ENCODE measurements around the gene ASCC1. TPM values are rescaled to one million over a fixed set of nuclear protein-coding genes. Genes with fewer than 3 reads are reported as not detected.
A peak's percentile ranks its signal among the peaks of the same experiment; 100 is the strongest.
"Not testable (repeated sequence)": the region's sequence is repeated elsewhere in the genome, so short reads cannot be mapped to it uniquely, and the experiment has no call there.

ASCC1 gene
- total RNA-seq, 1 donor from 2014 or later = 26.2 TPM

DNA sequence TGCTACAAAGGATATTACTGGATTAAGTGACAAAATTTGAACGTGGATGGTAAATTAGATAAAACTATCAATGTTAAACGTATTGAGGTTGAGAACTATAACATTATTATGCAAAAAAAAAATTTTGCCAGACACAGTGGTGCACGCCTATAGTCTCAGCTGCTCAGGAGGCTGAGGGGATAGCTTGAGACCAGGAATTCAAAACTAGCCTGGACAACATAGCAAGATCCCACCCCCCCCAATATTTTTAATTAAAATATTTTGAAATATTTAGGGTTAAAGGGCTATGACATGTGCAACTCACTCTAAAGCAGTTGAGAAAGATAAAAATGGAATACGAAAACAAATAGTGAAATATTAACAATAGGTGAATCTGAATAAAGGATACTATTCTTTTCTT is 45.3 kb downstream of the ASCC1 start:
- DNase-seq (ENCODE audit: low read depth in 2 of 2) = no peak

GRCh38 chr10:72170263-72170662 is 45.8 kb downstream of the ASCC1 start:
- DNase-seq (ENCODE audit: low read depth in 2 of 2) = peak in 1 of 2 donors; percentile 29

DNA sequence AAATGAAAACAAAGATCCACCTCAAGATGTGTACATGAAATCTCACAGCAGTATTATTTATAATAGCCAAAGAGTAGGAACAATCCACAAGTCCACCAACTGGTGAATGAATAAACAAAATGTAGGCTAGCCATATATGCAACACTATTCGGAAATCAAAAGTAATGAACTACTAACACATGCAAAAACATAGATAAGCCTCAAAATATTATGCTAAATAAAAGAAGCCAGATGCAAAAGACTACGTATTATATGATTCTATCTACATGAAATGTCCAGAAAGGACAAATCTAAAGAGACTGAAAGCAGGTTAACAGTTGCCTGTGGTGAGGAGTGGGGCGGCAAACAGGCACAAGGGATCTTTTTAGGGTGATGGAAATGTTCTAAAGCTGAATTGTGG is 49.0 kb downstream of the ASCC1 start:
- no peak for DNase-seq (ENCODE audit: low read depth in 2 of 2)

GRCh38 chr10:72164617-72165016 is 51.5 kb downstream of the ASCC1 start:
- no peak for DNase-seq (ENCODE audit: low read depth in 2 of 2)

DNA sequence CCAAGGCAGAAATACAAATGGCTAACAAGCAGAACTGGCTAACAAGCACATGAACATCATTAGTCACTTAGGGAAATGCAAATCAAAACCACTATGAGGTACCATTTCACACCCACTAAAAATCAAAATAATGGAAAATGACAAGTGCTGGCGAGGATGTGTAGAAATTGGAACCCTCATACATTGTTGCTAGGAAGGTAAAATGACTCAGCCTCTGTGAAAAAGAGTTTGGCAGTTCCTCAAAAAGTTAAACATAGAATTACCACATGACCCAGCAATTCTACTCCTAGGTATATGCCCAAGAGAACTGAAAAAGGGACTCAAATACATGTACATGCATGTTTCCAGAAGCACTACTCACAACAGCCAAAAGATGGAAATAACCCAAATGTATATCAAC is 53.1 kb downstream of the ASCC1 start:
- DNase-seq (ENCODE audit: low read depth in 2 of 2) = peak; percentile 18 to 41

DNA sequence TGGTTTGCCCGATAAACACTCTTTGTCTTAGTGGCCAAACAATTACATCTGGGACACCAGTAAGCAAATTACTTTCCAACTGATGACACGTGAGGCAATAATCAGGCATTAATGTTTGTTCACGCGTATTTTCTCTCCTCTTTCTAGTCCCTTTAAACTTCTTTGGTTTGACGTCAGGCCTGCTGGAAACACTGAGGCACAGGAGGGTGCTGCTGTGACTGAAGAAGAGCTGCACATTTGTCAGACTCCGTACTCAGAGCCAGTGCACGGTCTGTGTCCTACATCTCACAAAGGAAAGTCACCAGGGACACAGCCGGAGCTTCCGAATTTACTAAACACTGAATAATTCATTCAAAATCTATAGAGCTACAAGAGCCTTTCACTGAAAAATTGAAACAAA is 57.9 kb downstream of the ASCC1 start:
- no peak for DNase-seq (ENCODE audit: low read depth in 2 of 2)

DNA sequence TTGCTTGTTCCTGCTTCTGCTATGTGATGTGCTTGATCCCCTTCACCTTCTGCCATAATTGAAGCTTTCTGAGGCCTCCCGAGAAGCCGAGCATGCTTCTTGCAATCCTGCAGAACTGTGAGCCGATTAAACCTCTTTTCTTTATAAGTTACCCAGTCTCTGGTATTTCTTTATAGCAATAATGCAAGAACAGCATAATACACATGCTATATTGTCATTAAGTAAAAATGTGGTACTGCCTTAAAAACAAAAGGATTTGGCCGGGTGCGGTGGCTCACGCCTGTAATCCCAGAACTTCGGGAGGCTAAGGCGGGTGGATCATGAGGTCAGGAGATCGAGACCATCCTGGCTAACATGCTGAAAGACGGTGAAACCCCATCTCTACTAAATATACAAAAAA is 59.9 kb downstream of the ASCC1 start:
- DNase-seq (ENCODE audit: low read depth in 2 of 2) = no peak

- DNase-seq (ENCODE audit: low read depth in 2 of 2) = no peak
These were observed 63.8 kb downstream of the ASCC1 start for GRCh38 chr10:72152286-72152685.

DNA sequence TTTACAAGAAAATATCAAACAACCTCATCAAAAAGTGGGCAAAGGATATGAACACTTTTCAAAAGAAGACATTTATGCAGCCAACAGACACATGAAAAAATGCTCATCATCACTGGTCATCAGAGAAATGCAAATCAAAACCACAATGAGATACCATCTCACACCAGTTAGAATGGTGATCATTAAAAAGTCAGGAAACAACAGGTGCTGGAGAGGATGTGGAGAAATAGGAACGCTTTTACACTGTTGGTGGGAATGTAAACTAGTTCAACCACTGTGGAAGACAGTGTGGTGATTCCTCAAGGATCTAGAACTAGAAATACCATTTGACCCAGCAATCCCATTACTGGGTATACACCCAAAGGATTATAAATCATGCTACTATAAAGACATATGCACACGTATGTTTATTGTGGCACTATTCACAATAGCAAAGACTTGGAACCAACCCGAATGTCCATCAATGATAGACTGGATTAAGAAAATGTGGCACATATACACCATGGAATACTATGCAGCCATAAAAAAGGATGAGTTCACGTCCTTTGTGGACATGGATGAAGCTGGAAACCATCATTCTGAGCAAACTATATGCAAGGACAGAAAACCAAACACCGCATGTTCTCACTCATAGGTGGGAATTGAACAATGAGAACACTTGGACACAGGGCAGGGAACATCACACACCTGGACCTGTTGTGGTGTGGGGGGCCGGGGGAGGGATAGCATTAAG is 65.2 kb downstream of the ASCC1 start:
- not testable (repeated sequence) for DNase-seq (ENCODE audit: low read depth in 2 of 2)

DNA sequence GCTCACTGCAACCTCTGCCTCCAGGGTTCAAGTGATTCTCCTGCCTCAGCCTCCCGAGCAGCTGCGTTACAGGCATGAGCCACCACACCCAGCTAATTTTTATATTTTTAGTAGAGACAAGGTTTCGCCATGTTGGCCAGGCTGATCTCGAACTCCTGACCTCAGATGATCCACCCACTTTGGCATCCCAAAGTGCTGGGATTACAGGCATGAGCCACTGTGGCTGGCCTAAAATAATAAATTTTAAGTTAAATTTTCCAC is 68.8 kb downstream of the ASCC1 start:
- DNase-seq (ENCODE audit: low read depth in 2 of 2) = not testable (repeated sequence)

DNA sequence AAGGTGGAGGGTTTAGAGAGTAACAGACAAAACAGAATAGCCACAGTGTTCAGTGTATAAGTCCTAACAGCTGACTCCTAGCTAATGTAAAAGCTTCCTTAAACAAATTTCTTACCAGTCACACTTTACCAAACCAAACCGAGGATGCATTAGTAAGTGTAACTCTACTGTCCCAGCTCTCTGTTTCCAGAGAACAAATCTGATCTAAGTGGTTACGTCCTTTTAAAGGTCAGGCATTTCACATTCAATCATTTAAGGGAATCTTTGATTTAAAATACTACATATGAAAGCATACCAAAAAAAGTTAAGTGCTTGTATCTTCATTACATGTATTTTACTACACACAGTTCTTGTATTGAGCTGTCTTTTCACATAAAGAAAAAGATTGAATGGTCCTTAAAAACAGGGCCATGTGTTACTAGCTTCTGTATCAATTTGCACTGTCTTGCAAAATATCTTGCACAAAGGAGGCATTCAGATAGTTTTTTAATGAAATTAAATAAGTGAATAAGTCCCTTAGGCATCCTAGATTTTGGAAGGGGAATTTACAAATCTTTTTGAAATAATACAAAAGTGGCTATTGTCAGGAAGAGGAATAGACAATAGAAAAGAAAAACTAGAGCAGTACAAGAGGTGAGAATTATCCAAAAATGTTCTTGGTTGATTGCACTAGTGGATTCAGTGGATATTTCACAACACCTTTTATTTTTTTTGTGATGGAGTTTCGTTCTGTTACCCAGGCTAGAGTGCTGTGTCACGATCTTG is 69.3 kb downstream of the ASCC1 start:
- DNase-seq (ENCODE audit: low read depth in 2 of 2) = no peak

DNA sequence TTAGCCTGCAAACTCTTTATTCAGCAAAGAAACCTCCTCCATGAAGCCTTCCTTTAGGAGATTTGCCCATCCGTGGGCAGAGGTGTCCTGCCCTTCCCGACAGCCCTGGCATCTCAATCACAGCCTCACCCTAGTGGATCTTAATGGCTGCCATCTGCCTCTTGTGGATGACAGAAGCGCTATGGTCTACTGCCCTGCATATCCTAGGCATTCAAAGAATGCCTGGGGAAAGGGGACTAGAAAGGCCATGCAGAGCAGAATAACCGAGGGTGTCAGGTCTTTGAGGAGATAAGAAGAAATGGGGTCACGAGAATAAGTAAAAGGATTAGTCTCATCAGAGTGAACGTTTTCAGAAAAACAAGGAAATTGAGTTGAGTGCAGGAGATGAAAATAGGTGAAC is 70.0 kb downstream of the ASCC1 start:
- no peak for DNase-seq (ENCODE audit: low read depth in 2 of 2)

- no peak for DNase-seq (ENCODE audit: low read depth in 2 of 2)
These were observed 70.4 kb downstream of the ASCC1 start for GRCh38 chr10:72145657-72146056.

DNA sequence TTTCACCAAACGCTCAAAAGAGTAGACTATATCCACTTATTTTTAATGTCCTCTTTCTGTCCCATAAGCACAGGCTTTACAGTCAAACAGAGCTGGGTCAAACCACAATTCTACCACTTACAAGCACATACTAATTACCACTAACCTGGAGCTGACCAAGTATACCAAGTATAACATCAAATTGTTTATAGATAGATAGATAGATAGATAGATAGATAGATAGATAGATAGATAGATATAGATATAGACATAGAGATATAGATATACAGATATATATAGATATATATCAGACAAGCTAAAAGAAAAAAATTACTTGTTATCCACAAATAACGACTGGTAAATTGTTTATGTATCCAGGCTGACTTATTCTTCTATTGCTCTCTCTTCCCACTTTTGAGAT is 75.2 kb downstream of the ASCC1 start:
- DNase-seq (ENCODE audit: low read depth in 2 of 2) = no peak

GRCh38 chr10:72140174-72140573 is 75.9 kb downstream of the ASCC1 start:
- DNase-seq (ENCODE audit: low read depth in 2 of 2) = no peak

DNA sequence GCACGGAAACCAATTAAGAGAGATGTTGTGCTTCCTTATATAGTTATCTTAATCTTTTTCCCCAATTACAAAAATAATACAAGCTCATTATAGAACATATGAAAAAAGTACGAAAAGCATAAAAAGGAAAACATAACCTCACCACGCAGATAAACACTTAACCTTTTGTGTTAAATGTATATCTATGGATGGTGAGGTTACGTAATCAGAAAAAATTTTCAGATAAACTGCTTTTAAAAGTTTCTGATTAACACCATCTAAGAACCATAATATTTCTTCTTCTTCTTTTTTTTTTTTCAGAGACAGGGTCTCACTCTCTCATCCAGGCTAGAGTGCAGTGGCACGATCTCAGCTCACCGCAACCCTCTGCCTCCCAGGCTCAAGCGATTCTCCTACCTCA is 78.5 kb downstream of the ASCC1 start:
- DNase-seq (ENCODE audit: low read depth in 2 of 2) = no peak

- not testable (repeated sequence) for DNase-seq (ENCODE audit: low read depth in 2 of 2)
These were observed 79.9 kb downstream of the ASCC1 start for GRCh38 chr10:72136225-72136624.

- DNase-seq (ENCODE audit: low read depth in 2 of 2) = no peak
These were observed 81.0 kb downstream of the ASCC1 start for GRCh38 chr10:72134785-72135767.

- no peak for DNase-seq (ENCODE audit: low read depth in 2 of 2)
These were observed 82.6 kb downstream of the ASCC1 start for GRCh38 chr10:72133517-72133916.

DNA sequence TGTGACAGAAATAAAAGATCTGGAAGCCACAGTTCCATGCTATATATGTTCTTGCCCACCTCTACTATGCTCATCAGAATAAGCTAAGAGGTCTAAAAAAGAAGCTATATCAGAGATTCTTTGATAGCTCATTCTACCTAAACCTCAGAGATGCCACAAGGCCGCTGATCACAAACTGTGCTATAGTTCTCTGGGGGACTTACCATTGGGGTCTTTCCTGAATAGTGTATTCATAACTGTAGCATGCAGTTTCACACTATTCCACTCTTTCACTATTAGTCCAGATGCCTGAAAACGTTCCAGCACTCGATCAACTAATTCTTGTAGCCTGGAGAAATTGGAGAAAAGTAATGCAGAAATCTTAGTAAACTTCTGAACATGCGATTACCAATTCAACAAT is 83.2 kb downstream of the ASCC1 start:
- no peak for DNase-seq (ENCODE audit: low read depth in 2 of 2)

DNA sequence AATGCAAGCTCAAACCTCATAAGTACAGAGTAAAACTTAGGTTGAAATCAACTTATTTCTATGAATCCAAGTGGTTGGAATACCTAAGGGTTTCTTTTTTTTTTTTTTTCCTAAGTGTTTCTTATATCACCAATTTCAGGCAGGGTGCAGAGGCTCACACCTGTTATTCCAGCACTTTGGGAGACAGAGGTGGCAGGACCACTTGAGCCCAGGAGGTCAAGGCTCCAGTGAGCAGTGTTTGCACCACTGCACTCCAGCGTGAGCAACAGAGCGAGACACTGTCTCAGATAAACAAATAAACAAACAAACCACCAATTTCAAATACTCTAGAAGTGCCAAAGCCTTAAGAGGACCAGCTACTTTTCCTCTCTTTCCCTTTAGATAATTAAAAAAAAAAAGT is 88.5 kb downstream of the ASCC1 start:
- no peak for DNase-seq (ENCODE audit: low read depth in 2 of 2)

GRCh38 chr10:72126872-72127232 is 89.2 kb downstream of the ASCC1 start:
- no peak for DNase-seq (ENCODE audit: low read depth in 2 of 2)

Measured in dermis microvascular lymphatic vessel endothelial cell (primary cell).